ENCODE measurements around the gene GRIN1.

DNA sequence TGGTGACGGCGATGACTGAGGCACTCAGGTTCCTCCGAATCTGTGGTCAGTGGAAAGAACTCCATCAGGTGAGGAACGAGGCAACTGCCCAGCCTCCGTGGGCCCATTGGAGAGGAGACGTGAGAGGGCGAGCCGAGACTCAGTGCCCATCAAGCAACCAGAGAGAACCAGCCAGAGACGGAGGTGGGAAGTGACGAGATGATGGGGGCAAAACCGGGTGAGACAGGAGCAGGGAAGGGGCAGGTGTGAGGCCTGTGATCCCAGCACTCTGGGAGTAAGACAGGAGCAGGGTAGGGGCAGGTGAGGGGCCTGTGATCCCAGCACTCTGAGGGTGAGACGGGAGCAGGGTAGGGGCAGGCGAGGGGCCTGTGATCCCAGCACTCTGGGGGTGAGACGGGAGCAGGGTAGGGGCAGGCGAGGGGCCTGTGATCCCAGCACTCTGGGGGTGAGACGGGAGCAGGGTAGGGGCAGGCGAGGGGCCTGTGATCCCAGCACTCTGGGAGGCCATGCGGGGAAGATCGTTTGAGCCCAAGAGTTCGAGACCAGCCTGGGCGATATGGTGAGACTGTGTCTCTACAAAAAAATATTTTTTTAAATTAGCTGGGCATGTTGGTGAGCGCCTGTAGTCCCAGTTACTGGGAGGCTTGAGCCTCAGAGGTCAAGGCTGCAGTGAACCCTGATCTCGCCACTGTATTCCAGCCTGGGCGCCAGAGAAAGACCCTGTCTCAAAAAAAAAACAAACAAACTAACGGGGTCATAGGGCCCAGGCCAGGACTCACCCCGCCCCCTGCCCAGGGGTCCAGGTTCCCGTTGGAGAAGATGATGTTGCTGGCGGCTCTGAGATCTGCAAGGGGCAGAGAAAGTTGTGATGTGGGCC lies 27.8 kb upstream of the GRIN1 start:
- TF ChIP-seq NFRKB (IDR thresholded peaks at IDR 0.05): no peak
- TF ChIP-seq ELF4 (IDR thresholded peaks at IDR 0.05): no peak
- no peak for TF ChIP-seq L3MBTL2 (conservative IDR thresholded peaks at IDR 0.05)
- no peak for TF ChIP-seq SP1 (IDR thresholded peaks at IDR 0.05)
- TF ChIP-seq FOXM1 (IDR thresholded peaks at IDR 0.05; ENCODE audit: borderline replicate concordance): no peak
- no peak for TF ChIP-seq BHLHE40 (IDR thresholded peaks at IDR 0.05; ENCODE audit: borderline replicate concordance)
- no peak for TF ChIP-seq LEF1 (IDR thresholded peaks at IDR 0.05; ENCODE audit: borderline replicate concordance)
- no peak for TF ChIP-seq FOXK2 (IDR thresholded peaks at IDR 0.05)
- TF ChIP-seq, protein P1, sequence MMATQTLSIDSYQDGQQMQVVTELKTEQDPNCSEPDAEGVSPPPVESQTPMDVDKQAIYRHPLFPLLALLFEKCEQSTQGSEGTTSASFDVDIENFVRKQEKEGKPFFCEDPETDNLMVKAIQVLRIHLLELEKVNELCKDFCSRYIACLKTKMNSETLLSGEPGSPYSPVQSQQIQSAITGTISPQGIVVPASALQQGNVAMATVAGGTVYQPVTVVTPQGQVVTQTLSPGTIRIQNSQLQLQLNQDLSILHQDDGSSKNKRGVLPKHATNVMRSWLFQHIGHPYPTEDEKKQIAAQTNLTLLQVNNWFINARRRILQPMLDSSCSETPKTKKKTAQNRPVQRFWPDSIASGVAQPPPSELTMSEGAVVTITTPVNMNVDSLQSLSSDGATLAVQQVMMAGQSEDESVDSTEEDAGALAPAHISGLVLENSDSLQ (IDR thresholded peaks at IDR 0.05): no peak
